Panc1 (cell line): ENCODE measurements around the gene CHST11. TPM values are rescaled to one million over a fixed set of nuclear protein-coding genes. Genes with fewer than 3 reads are reported as not detected.

ENCODE experiments used
- ATAC-seq: fragments of 200-7000 bp; cut with Tn5 transposase; 2 replicates; pipeline ENCODE4 v1.9.1; 2020; ENCODE audit warnings: mild to moderate bottlenecking, moderate library complexity
- BruUV-seq: library from RNA; stranded (reverse); fragments of 400-500 nt; replicated peaks from 2 replicates; lab custom pipeline; 2021; lab: Mats Ljungman, UMichigan
- CTCF ChIA-PET: fragments of 300-600 bp; sonication (Branson Sonifier 250); formaldehyde crosslinking; loops from one replicate; lab custom pipeline; 2022; ENCODE audit warnings: antibody characterized with exemption; lab: Charles Lee
- POLR2A ChIA-PET: fragments of 300-600 bp; sonication (Branson Sonifier 250); formaldehyde crosslinking; loops from one replicate; lab custom pipeline; 2022; ENCODE audit warnings: antibody characterized with exemption; lab: Charles Lee
- DNase-seq: peaks from one replicate; pipeline ENCODE4 v3.0.0-alpha.2; 2010; ENCODE audit warnings: low read depth, low spot score
- H3K27ac ChIP-seq: 2 replicates; pipeline ENCODE4 v1.5.1; 2011; ENCODE audit warnings: mild to moderate bottlenecking, low read length, inconsistent platforms
- H3K27me3 ChIP-seq: fragments of 200-500 bp; sonication (Bioruptor generic); 2 replicates; pipeline ENCODE4 v1.6.0; 2014; ENCODE audit warnings: low read length, inconsistent platforms; ENCODE audit not compliant: control insufficient read depth, insufficient read depth
- H3K36me3 ChIP-seq: fragments of 200-500 bp; sonication (Bioruptor generic); 2 replicates; pipeline ENCODE4 v1.5.1; 2014; ENCODE audit warnings: inconsistent platforms, mild to moderate bottlenecking, low read length, moderate library complexity; ENCODE audit not compliant: control insufficient read depth, insufficient read depth
- H3K4me1 ChIP-seq: 2 replicates; pipeline ENCODE4 v1.5.1; 2011; ENCODE audit warnings: inconsistent platforms, mild to moderate bottlenecking, low read length, moderate library complexity; ENCODE audit not compliant: control insufficient read depth, insufficient read depth
- H3K4me3 ChIP-seq, 2 experiments: 2 replicates each; pipeline ENCODE4 v1.5.1; 2011 to 2012; ENCODE audit warnings: low read depth in 2 of 2, low read length in 2 of 2, mild to moderate bottlenecking in 2 of 2, inconsistent platforms in 1 of 2, moderate library complexity in 1 of 2
- H3K9me3 ChIP-seq: fragments of 200-500 bp; sonication (Bioruptor generic); 2 replicates; pipeline ENCODE4 v1.5.1; 2014; ENCODE audit warnings: low read depth, mild to moderate bottlenecking, inconsistent platforms, low read length, moderate library complexity; ENCODE audit not compliant: control insufficient read depth, insufficient read depth
- POLR2AphosphoS5 ChIP-seq: IDR thresholded peaks from 2 replicates; pipeline ENCODE4 v1.6.1; 2012; ENCODE audit warnings: mild to moderate bottlenecking, low read depth, low read length, moderate library complexity
- SIN3A ChIP-seq: IDR thresholded peaks from 2 replicates; pipeline ENCODE4 v1.6.1; 2012; ENCODE audit warnings: low read depth, mild to moderate bottlenecking, low read length, moderate library complexity, borderline replicate concordance; ENCODE audit not compliant: insufficient read depth
- TCF7L2 ChIP-seq: IDR thresholded peaks from 2 replicates; pipeline ENCODE4 v1.6.1; 2011; ENCODE audit warnings: mild to moderate bottlenecking, low read depth, low read length, inconsistent platforms
- in situ Hi-C: cut with HindIII; loops from 2 replicates; pipeline ENCODE4 v1.10.0; 2016; ENCODE audit warnings: low sequenced_read_pairs, low pct_unique_long_range_greater_than_20kb
- intact Hi-C: fragments of 100-400 bp; cut with micrococcal nuclease; formaldehyde crosslinking; loops from one replicate; pipeline ENCODE4 v1.10.0; 2022; ENCODE audit not compliant: unreplicated experiment
- total RNA-seq: library from RNA; stranded (reverse); gene quantifications from one replicate; pipeline ENCODE4 v1.2.1, GENCODE V29; 2021; ENCODE audit not compliant: unreplicated experiment
- TF ChIP-seq, protein P1 (sequence below): fragments of 450-650 bp; IDR thresholded peaks from 2 replicates; pipeline ENCODE4 v1.5.1; 2017; ENCODE audit warnings: mild to moderate bottlenecking
- TF ChIP-seq, protein P2 (sequence below), 2 experiments: IDR thresholded peaks; 2 replicates each; pipeline ENCODE4 v1.6.1; 2011 to 2012; ENCODE audit warnings: low read depth in 2 of 2, control low read depth in 1 of 2, low read length in 1 of 2, mild to moderate bottlenecking in 1 of 2, moderate library complexity in 1 of 2; ENCODE audit not compliant: insufficient read depth in 1 of 2

Gene CHST11
- total RNA-seq, 1 experiment from 2014 or later = 11.4 TPM

DNA sequence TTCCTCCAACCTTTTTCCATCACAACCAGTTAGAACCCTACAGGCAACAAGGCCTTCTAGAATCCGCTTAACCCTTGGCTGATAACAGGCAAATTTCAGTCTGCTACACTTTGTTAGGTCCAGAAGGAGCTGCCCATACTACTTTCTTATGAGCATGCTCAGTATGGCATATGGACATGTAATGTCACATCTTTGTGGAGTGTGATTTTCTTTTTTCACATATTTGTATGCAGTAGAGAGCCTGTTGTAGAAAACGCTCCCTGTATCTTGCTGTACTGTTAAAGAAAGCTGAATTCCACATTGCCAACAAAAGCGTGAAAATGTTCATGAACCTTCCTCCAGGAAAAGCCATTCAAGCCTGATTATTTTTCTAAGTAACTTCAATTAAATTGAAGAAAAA is 304.9 kb downstream of the CHST11 start:
- DNase-seq (no peak), ATAC-seq (no peak)
- in situ Hi-C loops (no loop called here), intact Hi-C loops (no loop called here)
- Histone ChIP-seq H3K4me3 (no peak overlapping the region), H3K36me3 (no peaks in the 10 kb centered on the region), H3K4me1 (no peaks in the 10 kb centered on the region), H3K27ac (no peak overlapping the region), H3K9me3 (no peaks in the 10 kb centered on the region), H3K27me3 (no peaks in the 10 kb centered on the region)
- BruUV-seq = no TSS peak
- ChIA-PET POLR2A (no interaction called here), CTCF (no interaction called here)
- TF ChIP-seq TCF7L2 (no peak), POLR2AphosphoS5 (no peak), SIN3A (no peak)
- TF ChIP-seq, protein P1, sequence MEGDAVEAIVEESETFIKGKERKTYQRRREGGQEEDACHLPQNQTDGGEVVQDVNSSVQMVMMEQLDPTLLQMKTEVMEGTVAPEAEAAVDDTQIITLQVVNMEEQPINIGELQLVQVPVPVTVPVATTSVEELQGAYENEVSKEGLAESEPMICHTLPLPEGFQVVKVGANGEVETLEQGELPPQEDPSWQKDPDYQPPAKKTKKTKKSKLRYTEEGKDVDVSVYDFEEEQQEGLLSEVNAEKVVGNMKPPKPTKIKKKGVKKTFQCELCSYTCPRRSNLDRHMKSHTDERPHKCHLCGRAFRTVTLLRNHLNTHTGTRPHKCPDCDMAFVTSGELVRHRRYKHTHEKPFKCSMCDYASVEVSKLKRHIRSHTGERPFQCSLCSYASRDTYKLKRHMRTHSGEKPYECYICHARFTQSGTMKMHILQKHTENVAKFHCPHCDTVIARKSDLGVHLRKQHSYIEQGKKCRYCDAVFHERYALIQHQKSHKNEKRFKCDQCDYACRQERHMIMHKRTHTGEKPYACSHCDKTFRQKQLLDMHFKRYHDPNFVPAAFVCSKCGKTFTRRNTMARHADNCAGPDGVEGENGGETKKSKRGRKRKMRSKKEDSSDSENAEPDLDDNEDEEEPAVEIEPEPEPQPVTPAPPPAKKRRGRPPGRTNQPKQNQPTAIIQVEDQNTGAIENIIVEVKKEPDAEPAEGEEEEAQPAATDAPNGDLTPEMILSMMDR = no peak
- TF ChIP-seq, protein P2, sequence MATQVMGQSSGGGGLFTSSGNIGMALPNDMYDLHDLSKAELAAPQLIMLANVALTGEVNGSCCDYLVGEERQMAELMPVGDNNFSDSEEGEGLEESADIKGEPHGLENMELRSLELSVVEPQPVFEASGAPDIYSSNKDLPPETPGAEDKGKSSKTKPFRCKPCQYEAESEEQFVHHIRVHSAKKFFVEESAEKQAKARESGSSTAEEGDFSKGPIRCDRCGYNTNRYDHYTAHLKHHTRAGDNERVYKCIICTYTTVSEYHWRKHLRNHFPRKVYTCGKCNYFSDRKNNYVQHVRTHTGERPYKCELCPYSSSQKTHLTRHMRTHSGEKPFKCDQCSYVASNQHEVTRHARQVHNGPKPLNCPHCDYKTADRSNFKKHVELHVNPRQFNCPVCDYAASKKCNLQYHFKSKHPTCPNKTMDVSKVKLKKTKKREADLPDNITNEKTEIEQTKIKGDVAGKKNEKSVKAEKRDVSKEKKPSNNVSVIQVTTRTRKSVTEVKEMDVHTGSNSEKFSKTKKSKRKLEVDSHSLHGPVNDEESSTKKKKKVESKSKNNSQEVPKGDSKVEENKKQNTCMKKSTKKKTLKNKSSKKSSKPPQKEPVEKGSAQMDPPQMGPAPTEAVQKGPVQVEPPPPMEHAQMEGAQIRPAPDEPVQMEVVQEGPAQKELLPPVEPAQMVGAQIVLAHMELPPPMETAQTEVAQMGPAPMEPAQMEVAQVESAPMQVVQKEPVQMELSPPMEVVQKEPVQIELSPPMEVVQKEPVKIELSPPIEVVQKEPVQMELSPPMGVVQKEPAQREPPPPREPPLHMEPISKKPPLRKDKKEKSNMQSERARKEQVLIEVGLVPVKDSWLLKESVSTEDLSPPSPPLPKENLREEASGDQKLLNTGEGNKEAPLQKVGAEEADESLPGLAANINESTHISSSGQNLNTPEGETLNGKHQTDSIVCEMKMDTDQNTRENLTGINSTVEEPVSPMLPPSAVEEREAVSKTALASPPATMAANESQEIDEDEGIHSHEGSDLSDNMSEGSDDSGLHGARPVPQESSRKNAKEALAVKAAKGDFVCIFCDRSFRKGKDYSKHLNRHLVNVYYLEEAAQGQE (IDR thresholded peaks at IDR 0.05; ENCODE audit: insufficient read depth in 1 of 2, low read depth in 2 of 2, low read length in 1 of 2) = no peak

- no peak for ATAC-seq
These were observed 306.5 kb downstream of the CHST11 start for GRCh38 chr12:104763168-104763805.

More at GRCh38 chr12:104763168-104763805, 306.5 kb downstream of the CHST11 start:
- intact Hi-C loops (no loop called here), in situ Hi-C loops (no loop called here)
- POLR2A ChIA-PET = no interaction called here
- no peaks in the 10 kb centered on the region for H3K9me3 ChIP-seq
- no peaks in the 10 kb centered on the region for H3K36me3 ChIP-seq
- no peaks in the 10 kb centered on the region for H3K4me1 ChIP-seq
- CTCF ChIA-PET = no interaction called here
- no peak overlapping the region for H3K27ac ChIP-seq
- H3K4me3 ChIP-seq = no peak overlapping the region
- no TSS peak for BruUV-seq
- TF ChIP-seq, protein P1 = no peak
- no peak for TF ChIP-seq POLR2AphosphoS5
- no peak for TF ChIP-seq TCF7L2
- TF ChIP-seq SIN3A = no peak
- TF ChIP-seq, protein P2 (IDR thresholded peaks at IDR 0.05; ENCODE audit: insufficient read depth in 1 of 2, low read depth in 2 of 2, low read length in 1 of 2) = no peak
- no peak for DNase-seq
- no peaks in the 10 kb centered on the region for H3K27me3 ChIP-seq
